Transverse colon (tissue), 4 donors: ENCODE data around the gene NKD1.

Source experiments
- CTCF ChIP-seq, 5 experiments: fragments of 200-600 bp in 3 of 5; fragments of 450-650 bp in 2 of 5; sonication (generic) in 3 of 5; IDR thresholded peaks; 1 replicate in 2 of 5; 2 replicates in 3 of 5; pipeline ENCODE4 v1.5.1; 2016 to 2017; ENCODE audit warnings: antibody characterized with exemption in 5 of 5, inconsistent platforms in 3 of 5, mild to moderate bottlenecking in 2 of 5, moderate library complexity in 1 of 5
- EP300 ChIP-seq: sonication (generic); formaldehyde crosslinking; IDR thresholded peaks from one replicate; pipeline ENCODE4 v1.6.1; 2017; ENCODE audit warnings: antibody characterized with exemption, low read depth
- POLR2A ChIP-seq: fragments of 450-650 bp; IDR thresholded peaks from one replicate; pipeline ENCODE4 v1.6.1; 2016; ENCODE audit warnings: antibody characterized with exemption, mild to moderate bottlenecking, moderate library complexity
- POLR2AphosphoS5 ChIP-seq, 3 donors: sonication (generic); formaldehyde crosslinking; IDR thresholded peaks; one replicate each; pipeline ENCODE4 v1.6.1; 2016; ENCODE audit warnings: antibody characterized with exemption in 3 of 3

GRCh38 chr16:50692644-50692998 is 144.4 kb downstream of the NKD1 start:
- TF ChIP-seq CTCF (IDR thresholded peaks at IDR 0.05) (no peak), POLR2A (no peak), EP300 (no peak), POLR2AphosphoS5 (IDR thresholded peaks at IDR 0.05) (no peak)
